ENCODE results near the gene EXT2.
A peak's percentile ranks its signal among the peaks of the same experiment; 100 is the strongest.

The EXT2 gene

GRCh38 chr11:44049832-44050231 is 45.6 kb upstream of the EXT2 start:
- no peak overlapping the region for H2AFZ ChIP-seq
- no peaks in the 10 kb centered on the region for H3K27me3 ChIP-seq (ENCODE audit: control insufficient read depth, insufficient read depth, low read length)
- no peak for TF ChIP-seq CTCF (IDR thresholded peaks at IDR 0.05)
- no peaks in the 10 kb centered on the region for H3K4me1 ChIP-seq
- no peak overlapping the region for H3K4me2 ChIP-seq (ENCODE audit: low read length)
- no peaks in the 10 kb centered on the region for H3K36me3 ChIP-seq (ENCODE audit: control insufficient read depth, insufficient read depth, low read length)
- H3K9me3 ChIP-seq (ENCODE audit: control insufficient read depth, low read length): no peaks in the 10 kb centered on the region
- no peak overlapping the region for H3K9ac ChIP-seq
- H3K4me3 ChIP-seq (ENCODE audit: low read depth, low read length): no peak overlapping the region
- H3K79me2 ChIP-seq: no peaks in the 10 kb centered on the region
- no peak overlapping the region for H3K27ac ChIP-seq

GRCh38 chr11:44051171-44051570 is 44.3 kb upstream of the EXT2 start:
- Histone ChIP-seq H3K36me3 (ENCODE audit: control insufficient read depth, insufficient read depth, low read length) (no peaks in the 10 kb centered on the region), H2AFZ (no peak overlapping the region), H3K79me2 (no peaks in the 10 kb centered on the region), H3K9me3 (ENCODE audit: control insufficient read depth, low read length) (no peaks in the 10 kb centered on the region), H3K27ac (no peak overlapping the region), H3K27me3 (ENCODE audit: control insufficient read depth, insufficient read depth, low read length) (no peaks in the 10 kb centered on the region), H3K4me2 (ENCODE audit: low read length) (no peak overlapping the region), H3K4me1 (no peaks in the 10 kb centered on the region), H3K4me3 (ENCODE audit: low read depth, low read length) (no peak overlapping the region), H3K9ac (no peak overlapping the region)
- no peak for TF ChIP-seq CTCF (IDR thresholded peaks at IDR 0.05)

- no peak for TF ChIP-seq CTCF (IDR thresholded peaks at IDR 0.05)
- Histone ChIP-seq H3K27ac (no peak overlapping the region), H2AFZ (no peak overlapping the region), H3K36me3 (ENCODE audit: control insufficient read depth, insufficient read depth, low read length) (no peaks in the 10 kb centered on the region), H3K9ac (no peak overlapping the region), H3K4me3 (ENCODE audit: low read depth, low read length) (no peak overlapping the region), H3K79me2 (no peaks in the 10 kb centered on the region), H3K27me3 (ENCODE audit: control insufficient read depth, insufficient read depth, low read length) (no peaks in the 10 kb centered on the region), H3K9me3 (ENCODE audit: control insufficient read depth, low read length) (no peaks in the 10 kb centered on the region), H3K4me2 (ENCODE audit: low read length) (no peak overlapping the region), H3K4me1 (no peaks in the 10 kb centered on the region)
Observed at GRCh38 chr11:44057340-44057739, 38.1 kb upstream of the EXT2 start.

GRCh38 chr11:44058275-44058674 is 37.2 kb upstream of the EXT2 start:
- Histone ChIP-seq H3K27ac (no peak overlapping the region), H3K4me1 (no peaks in the 10 kb centered on the region), H3K9ac (no peak overlapping the region), H3K9me3 (ENCODE audit: control insufficient read depth, low read length) (no peaks in the 10 kb centered on the region), H3K36me3 (ENCODE audit: control insufficient read depth, insufficient read depth, low read length) (no peaks in the 10 kb centered on the region), H2AFZ (no peak overlapping the region), H3K27me3 (ENCODE audit: control insufficient read depth, insufficient read depth, low read length) (no peaks in the 10 kb centered on the region), H3K4me2 (ENCODE audit: low read length) (no peak overlapping the region), H3K4me3 (ENCODE audit: low read depth, low read length) (no peak overlapping the region), H3K79me2 (no peaks in the 10 kb centered on the region)
- TF ChIP-seq CTCF (IDR thresholded peaks at IDR 0.05): no peak

- Histone ChIP-seq H3K4me2 (ENCODE audit: low read length) (no peak overlapping the region), H3K4me1 (no peaks in the 10 kb centered on the region), H3K27me3 (ENCODE audit: control insufficient read depth, insufficient read depth, low read length) (no peaks in the 10 kb centered on the region), H2AFZ (peak overlapping the region; percentile 95), H3K36me3 (ENCODE audit: control insufficient read depth, insufficient read depth, low read length) (no peaks in the 10 kb centered on the region), H3K9me3 (ENCODE audit: control insufficient read depth, low read length) (no peaks in the 10 kb centered on the region), H3K27ac (peak overlapping the region; percentile 75), H3K4me3 (ENCODE audit: low read depth, low read length) (no peak overlapping the region), H3K9ac (no peak overlapping the region), H3K79me2 (no peaks in the 10 kb centered on the region)
- TF ChIP-seq CTCF (IDR thresholded peaks at IDR 0.05): no peak
Observed at GRCh38 chr11:44065161-44065661, 30.3 kb upstream of the EXT2 start.
